Measurements from ENCODE around the gene C8A.

Gene C8A

GRCh38 chr1:56850411-56850810, 4.2 kb upstream of the C8A start:
- no peak for TF ChIP-seq POLR2AphosphoS5 (IDR thresholded peaks at IDR 0.05; ENCODE audit: low read depth, low read length)
- no peak for TF ChIP-seq TAF1 (IDR thresholded peaks at IDR 0.05; ENCODE audit: borderline replicate concordance, insufficient read depth, low read length)

- TF ChIP-seq FOXP2 (optimal IDR thresholded peaks at IDR 0.05; ENCODE audit: borderline replicate concordance, extremely low read depth, extremely low read length, insufficient read depth) (no peak), TAF1 (IDR thresholded peaks at IDR 0.05; ENCODE audit: borderline replicate concordance, insufficient read depth, low read length) (no peak), POLR2AphosphoS5 (IDR thresholded peaks at IDR 0.05; ENCODE audit: low read depth, low read length) (no peak), SIN3A (IDR thresholded peaks at IDR 0.05; ENCODE audit: borderline replicate concordance, insufficient read depth, low read length) (no peak), REST (IDR thresholded peaks at IDR 0.05; ENCODE audit: insufficient read depth in 1 of 2, low read depth in 2 of 2, low read length in 2 of 2) (no peak)
Measured at GRCh38 chr1:56850922-56851321, 3.7 kb upstream of the C8A start.

- no peak for TF ChIP-seq TAF1 (IDR thresholded peaks at IDR 0.05; ENCODE audit: borderline replicate concordance, insufficient read depth, low read length)
- TF ChIP-seq FOXP2 (optimal IDR thresholded peaks at IDR 0.05; ENCODE audit: borderline replicate concordance, extremely low read depth, extremely low read length, insufficient read depth) = no peak
- no peak for TF ChIP-seq SIN3A (IDR thresholded peaks at IDR 0.05; ENCODE audit: borderline replicate concordance, insufficient read depth, low read length)
- no peak for TF ChIP-seq REST (IDR thresholded peaks at IDR 0.05; ENCODE audit: insufficient read depth in 1 of 2, low read depth in 2 of 2, low read length in 2 of 2)
- no peak for TF ChIP-seq POLR2AphosphoS5 (IDR thresholded peaks at IDR 0.05; ENCODE audit: low read depth, low read length)
Measured at GRCh38 chr1:56852476-56852875, 2.1 kb upstream of the C8A start.

GRCh38 chr1:56855190-56855589, 593 bp downstream of the C8A start:
- TF ChIP-seq TAF1 (IDR thresholded peaks at IDR 0.05; ENCODE audit: borderline replicate concordance, insufficient read depth, low read length) (no peak), FOXP2 (optimal IDR thresholded peaks at IDR 0.05; ENCODE audit: borderline replicate concordance, extremely low read depth, extremely low read length, insufficient read depth) (no peak), REST (IDR thresholded peaks at IDR 0.05; ENCODE audit: insufficient read depth in 1 of 2, low read depth in 2 of 2, low read length in 2 of 2) (no peak), SIN3A (IDR thresholded peaks at IDR 0.05; ENCODE audit: borderline replicate concordance, insufficient read depth, low read length) (no peak), POLR2AphosphoS5 (IDR thresholded peaks at IDR 0.05; ENCODE audit: low read depth, low read length) (no peak)

GRCh38 chr1:56856186-56856585, 1.6 kb downstream of the C8A start:
- no peak for TF ChIP-seq REST (IDR thresholded peaks at IDR 0.05; ENCODE audit: insufficient read depth in 1 of 2, low read depth in 2 of 2, low read length in 2 of 2)
- no peak for TF ChIP-seq POLR2AphosphoS5 (IDR thresholded peaks at IDR 0.05; ENCODE audit: low read depth, low read length)
- no peak for TF ChIP-seq FOXP2 (optimal IDR thresholded peaks at IDR 0.05; ENCODE audit: borderline replicate concordance, extremely low read depth, extremely low read length, insufficient read depth)
- no peak for TF ChIP-seq TAF1 (IDR thresholded peaks at IDR 0.05; ENCODE audit: borderline replicate concordance, insufficient read depth, low read length)
- TF ChIP-seq SIN3A (IDR thresholded peaks at IDR 0.05; ENCODE audit: borderline replicate concordance, insufficient read depth, low read length) = no peak

Measured in PFSK-1 (cell line).